ENCODE results near the gene KAZN. TPM values are rescaled to one million over a fixed set of nuclear protein-coding genes. Genes with fewer than 3 reads are reported as not detected.

Gene KAZN
- total and polyA plus RNA-seq, 3 donors from 2014 or later: 12.1 to 14.6 (median 13.8) TPM

- no peaks in the 10 kb centered on the region for H3K36me3 ChIP-seq (ENCODE audit: low read depth, missing control alignments)
- H3K27ac ChIP-seq: no peak overlapping the region
- H3K4me1 ChIP-seq: no peaks in the 10 kb centered on the region
- intact Hi-C loops (cut with DNase I; ENCODE audit: low total_unique reads): no loop called here
- no peak for TF ChIP-seq CTCF (IDR thresholded peaks at IDR 0.05)
- no peak for TF ChIP-seq POLR2A (IDR thresholded peaks at IDR 0.05)
- DNase-seq: no peak
- H3K4me3 ChIP-seq: no peak overlapping the region
- H3K27me3 ChIP-seq: no peaks in the 10 kb centered on the region
- no peaks in the 10 kb centered on the region for H3K9me3 ChIP-seq
- 41 to 78% methylated on average over 2 of the region's 2 CpGs for WGBS, 2 donors
These were observed 127.2 kb downstream of the KAZN start for GRCh38 chr1:14725695-14726094.

GRCh38 chr1:14726606-14727005 lies 128.1 kb downstream of the KAZN start:
- Histone ChIP-seq H3K9me3 (no peaks in the 10 kb centered on the region), H3K4me3 (no peak overlapping the region), H3K36me3 (ENCODE audit: low read depth, missing control alignments) (no peaks in the 10 kb centered on the region), H3K4me1 (no peaks in the 10 kb centered on the region), H3K27me3 (no peaks in the 10 kb centered on the region), H3K27ac (no peak overlapping the region)
- TF ChIP-seq CTCF (IDR thresholded peaks at IDR 0.05): no peak
- TF ChIP-seq POLR2A (IDR thresholded peaks at IDR 0.05): no peak
- 87 to 88% methylated on average over 6 of the region's 6 CpGs for WGBS, 2 donors
- intact Hi-C loops (cut with DNase I; ENCODE audit: low total_unique reads): no loop called here
- no peak for DNase-seq

- no peak for DNase-seq
- no peaks in the 10 kb centered on the region for H3K27me3 ChIP-seq
- H3K27ac ChIP-seq: no peak overlapping the region
- WGBS, 2 donors: 89 to 91% methylated on average over 7 of the region's 7 CpGs
- TF ChIP-seq POLR2A (IDR thresholded peaks at IDR 0.05): no peak
- TF ChIP-seq CTCF (IDR thresholded peaks at IDR 0.05): no peak
- intact Hi-C loops (cut with DNase I; ENCODE audit: low total_unique reads): no loop called here
- no peaks in the 10 kb centered on the region for H3K9me3 ChIP-seq
- H3K4me1 ChIP-seq: no peaks in the 10 kb centered on the region
- no peaks in the 10 kb centered on the region for H3K36me3 ChIP-seq (ENCODE audit: low read depth, missing control alignments)
- no peak overlapping the region for H3K4me3 ChIP-seq
These were observed 130.0 kb downstream of the KAZN start for GRCh38 chr1:14728516-14728915.

GRCh38 chr1:14732728-14733047 lies 134.2 kb downstream of the KAZN start:
- H3K4me3 ChIP-seq: no peak overlapping the region
- H3K36me3 ChIP-seq (ENCODE audit: low read depth, missing control alignments): no peaks in the 10 kb centered on the region
- H3K27me3 ChIP-seq: no peaks in the 10 kb centered on the region
- WGBS, 2 donors: 63 to 65% methylated on average over 5 of the region's 5 CpGs
- no peaks in the 10 kb centered on the region for H3K4me1 ChIP-seq
- TF ChIP-seq CTCF (IDR thresholded peaks at IDR 0.05) (no peak), POLR2A (IDR thresholded peaks at IDR 0.05) (no peak)
- H3K27ac ChIP-seq: no peak overlapping the region
- no peaks in the 10 kb centered on the region for H3K9me3 ChIP-seq
- intact Hi-C loops (cut with DNase I; ENCODE audit: low total_unique reads): no loop called here
- no peak for DNase-seq

- Histone ChIP-seq H3K36me3 (ENCODE audit: low read depth, missing control alignments) (no peaks in the 10 kb centered on the region), H3K4me1 (no peaks in the 10 kb centered on the region), H3K9me3 (no peaks in the 10 kb centered on the region), H3K27ac (no peak overlapping the region), H3K4me3 (no peak overlapping the region), H3K27me3 (no peaks in the 10 kb centered on the region)
- WGBS, 2 donors: 56 to 62% methylated on average over 17 to 21 of the region's 21 CpGs
- intact Hi-C loops (cut with DNase I; ENCODE audit: low total_unique reads): no loop called here
- TF ChIP-seq POLR2A (IDR thresholded peaks at IDR 0.05): no peak
- TF ChIP-seq CTCF (IDR thresholded peaks at IDR 0.05): no peak
- DNase-seq: no peak
These were observed 134.7 kb downstream of the KAZN start for GRCh38 chr1:14733048-14733778.

Data from testis (tissue), 3 donors.